ENCODE measurements around the gene CPM. TPM values are rescaled to one million over a fixed set of nuclear protein-coding genes. Genes with fewer than 3 reads are reported as not detected.
A peak's percentile ranks its signal among the peaks of the same experiment; 100 is the strongest.

The CPM gene
- polyA plus RNA-seq, 1 experiment, result 5.4 TPM

DNA sequence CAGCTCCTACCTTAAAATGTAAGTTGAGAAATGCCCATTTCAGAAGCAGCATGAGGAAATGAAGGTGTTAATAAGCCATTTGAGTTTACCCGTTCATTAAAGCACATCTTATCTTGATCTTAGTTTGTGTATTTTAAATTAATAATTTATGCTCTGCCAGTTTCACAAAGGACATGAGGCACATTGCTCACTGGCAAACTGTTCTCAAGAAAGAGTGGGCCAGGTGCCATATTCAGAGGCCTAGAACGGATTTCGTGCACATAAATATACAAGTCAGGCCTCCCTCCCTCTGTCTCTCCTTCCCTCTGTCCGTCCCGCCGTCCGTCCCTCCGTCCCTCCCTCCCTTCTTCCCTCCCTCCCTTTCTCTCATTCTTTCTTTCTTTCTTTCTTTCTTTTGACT, 29.5 kb downstream of the CPM start:
- Histone ChIP-seq H3K27ac (ENCODE audit: low read depth, low read length) (no peak overlapping the region), H3K27me3 (ENCODE audit: control insufficient read depth, insufficient read depth, low read length) (no peaks in the 10 kb centered on the region), H3K4me3 (ENCODE audit: low read depth, low read length) (no peak overlapping the region), H3K9me3 (ENCODE audit: control insufficient read depth, insufficient read depth, low read length) (no peaks in the 10 kb centered on the region)
- TF ChIP-seq, protein P1, sequence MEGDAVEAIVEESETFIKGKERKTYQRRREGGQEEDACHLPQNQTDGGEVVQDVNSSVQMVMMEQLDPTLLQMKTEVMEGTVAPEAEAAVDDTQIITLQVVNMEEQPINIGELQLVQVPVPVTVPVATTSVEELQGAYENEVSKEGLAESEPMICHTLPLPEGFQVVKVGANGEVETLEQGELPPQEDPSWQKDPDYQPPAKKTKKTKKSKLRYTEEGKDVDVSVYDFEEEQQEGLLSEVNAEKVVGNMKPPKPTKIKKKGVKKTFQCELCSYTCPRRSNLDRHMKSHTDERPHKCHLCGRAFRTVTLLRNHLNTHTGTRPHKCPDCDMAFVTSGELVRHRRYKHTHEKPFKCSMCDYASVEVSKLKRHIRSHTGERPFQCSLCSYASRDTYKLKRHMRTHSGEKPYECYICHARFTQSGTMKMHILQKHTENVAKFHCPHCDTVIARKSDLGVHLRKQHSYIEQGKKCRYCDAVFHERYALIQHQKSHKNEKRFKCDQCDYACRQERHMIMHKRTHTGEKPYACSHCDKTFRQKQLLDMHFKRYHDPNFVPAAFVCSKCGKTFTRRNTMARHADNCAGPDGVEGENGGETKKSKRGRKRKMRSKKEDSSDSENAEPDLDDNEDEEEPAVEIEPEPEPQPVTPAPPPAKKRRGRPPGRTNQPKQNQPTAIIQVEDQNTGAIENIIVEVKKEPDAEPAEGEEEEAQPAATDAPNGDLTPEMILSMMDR (IDR thresholded peaks at IDR 0.05; ENCODE audit: low read depth, low read length), result no peak
- POLR2A ChIA-PET, result no interaction called here
- CTCF ChIA-PET, result no interaction called here
- no peak for DNase-seq (ENCODE audit: low read depth, low spot score)

DNA sequence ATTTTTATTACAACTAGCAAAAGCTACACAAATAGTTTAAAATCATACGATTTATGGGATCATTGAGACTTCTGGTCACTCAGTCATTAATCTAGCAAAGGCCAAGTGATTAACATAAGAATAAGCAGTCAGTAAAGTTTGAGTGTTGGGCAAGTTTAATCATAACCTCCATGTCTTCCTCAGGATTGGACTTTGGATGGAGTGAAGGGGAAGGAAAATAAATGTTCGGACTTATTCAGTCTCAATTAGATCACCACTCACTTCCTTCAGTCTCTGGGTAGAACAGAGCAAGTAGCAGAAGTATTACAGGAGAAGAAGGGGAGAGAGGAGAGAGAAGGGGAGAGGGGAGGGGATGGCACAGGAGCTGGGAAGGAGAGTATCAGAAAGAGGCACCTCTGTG, 31.4 kb downstream of the CPM start:
- CTCF ChIA-PET, result interaction anchor here (0.9 kb wide), 1 partner anchor 255 kb away, joined by 3 read pairs; no protein-coding TSS in a partner anchor

DNA sequence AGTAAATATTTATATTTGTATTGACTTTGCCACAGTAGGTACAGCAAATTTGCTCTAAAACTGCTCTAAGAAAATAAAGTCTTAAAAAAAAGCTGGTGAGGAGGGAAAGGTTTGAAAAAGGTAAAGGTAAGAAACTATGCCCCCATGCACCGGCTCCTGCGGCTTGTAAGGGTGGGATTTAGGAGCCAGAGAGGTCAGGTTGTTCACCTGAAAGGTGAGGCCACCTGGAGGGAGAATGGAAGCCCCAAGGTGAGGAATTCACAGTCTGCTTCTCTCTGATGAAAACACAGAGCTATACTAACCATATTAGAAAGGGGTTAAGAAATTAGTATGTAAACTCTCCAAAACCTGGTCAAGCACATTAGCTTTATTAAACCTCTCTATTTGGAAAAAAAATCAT, 31.8 kb downstream of the CPM start:
- ChIA-PET CTCF (interaction anchor here (0.9 kb wide), 1 partner anchor 255 kb away, joined by 3 read pairs; no protein-coding TSS in a partner anchor), POLR2A (no interaction called here)
- TF ChIP-seq, protein P1 (IDR thresholded peaks at IDR 0.05; ENCODE audit: low read depth, low read length), result no peak
- no peak overlapping the region for H3K27ac ChIP-seq (ENCODE audit: low read depth, low read length)
- no peaks in the 10 kb centered on the region for H3K9me3 ChIP-seq (ENCODE audit: control insufficient read depth, insufficient read depth, low read length)
- H3K4me3 ChIP-seq (ENCODE audit: low read depth, low read length), result no peak overlapping the region
- H3K27me3 ChIP-seq (ENCODE audit: control insufficient read depth, insufficient read depth, low read length), result no peaks in the 10 kb centered on the region
- no peak for DNase-seq (ENCODE audit: low read depth, low spot score)

More for the DNA sequence above, 31.4 kb downstream of the CPM start:
- H3K4me3 ChIP-seq (ENCODE audit: low read depth, low read length), result no peak overlapping the region
- no peak overlapping the region for H3K27ac ChIP-seq (ENCODE audit: low read depth, low read length)
- POLR2A ChIA-PET, result no interaction called here
- no peaks in the 10 kb centered on the region for H3K27me3 ChIP-seq (ENCODE audit: control insufficient read depth, insufficient read depth, low read length)
- TF ChIP-seq, protein P1 (IDR thresholded peaks at IDR 0.05; ENCODE audit: low read depth, low read length), result no peak
- H3K9me3 ChIP-seq (ENCODE audit: control insufficient read depth, insufficient read depth, low read length), result no peaks in the 10 kb centered on the region
- no peak for DNase-seq (ENCODE audit: low read depth, low spot score)

DNA sequence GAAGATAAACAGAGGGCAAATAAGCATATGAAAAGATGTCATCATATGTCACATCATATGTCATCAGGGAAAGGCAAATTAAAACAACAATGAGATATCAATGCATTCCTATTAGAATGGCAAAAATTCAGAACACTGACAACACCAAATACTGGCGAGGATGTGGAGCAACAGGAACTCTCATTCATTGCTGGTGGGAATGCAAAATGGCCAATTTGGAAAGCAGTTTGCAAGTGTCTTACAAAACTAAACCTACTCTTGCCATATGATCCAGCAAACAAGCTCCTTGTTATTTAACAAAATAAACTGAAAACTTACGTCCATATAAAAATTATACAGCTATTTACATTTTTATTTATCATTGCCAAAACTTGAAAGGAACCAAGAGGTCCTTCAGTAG, 32.7 kb downstream of the CPM start:
- POLR2A ChIA-PET, result no interaction called here
- TF ChIP-seq, protein P1 (IDR thresholded peaks at IDR 0.05; ENCODE audit: low read depth, low read length), result no peak
- Histone ChIP-seq H3K27me3 (ENCODE audit: control insufficient read depth, insufficient read depth, low read length) (no peaks in the 10 kb centered on the region), H3K9me3 (ENCODE audit: control insufficient read depth, insufficient read depth, low read length) (no peaks in the 10 kb centered on the region), H3K4me3 (ENCODE audit: low read depth, low read length) (no peak overlapping the region), H3K27ac (ENCODE audit: low read depth, low read length) (no peak overlapping the region)
- no peak for DNase-seq (ENCODE audit: low read depth, low spot score)
- CTCF ChIA-PET, result interaction anchor here (1.0 to 1.5 kb wide), 3 partner anchors 26 to 256 kb away, joined by 3 to 5 read pairs (median 3); no protein-coding TSS in a partner anchor

DNA sequence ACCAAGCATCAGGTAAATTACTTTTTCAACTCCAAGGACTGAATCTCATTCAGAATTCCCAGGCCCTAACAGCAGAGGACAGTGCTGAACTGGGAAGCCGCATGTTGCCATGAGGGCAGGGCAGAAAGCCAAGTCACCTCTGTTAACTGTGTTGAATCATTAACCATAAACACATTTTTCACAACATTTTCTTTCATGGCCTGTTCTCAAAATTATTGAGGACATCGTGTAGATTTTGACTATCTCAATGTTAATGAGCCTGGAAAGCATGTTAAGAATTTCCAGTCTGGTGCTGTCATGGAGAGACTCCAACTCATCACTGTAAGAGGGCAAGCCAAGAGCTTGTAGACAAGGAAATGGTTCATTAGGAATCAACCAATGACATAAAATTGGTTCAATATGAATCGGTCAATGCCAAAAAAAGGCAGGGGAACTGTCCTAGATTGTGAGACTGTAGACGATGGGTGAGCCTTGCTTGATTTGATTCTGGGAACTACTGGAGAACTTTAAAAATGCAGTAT, 33.7 kb downstream of the CPM start:
- no peaks in the 10 kb centered on the region for H3K9me3 ChIP-seq (ENCODE audit: control insufficient read depth, insufficient read depth, low read length)
- POLR2A ChIA-PET, result no interaction called here
- H3K4me3 ChIP-seq (ENCODE audit: low read depth, low read length), result no peak overlapping the region
- TF ChIP-seq, protein P1 (IDR thresholded peaks at IDR 0.05; ENCODE audit: low read depth, low read length), result peak; percentile 43
- H3K27ac ChIP-seq (ENCODE audit: low read depth, low read length), result no peak overlapping the region
- DNase-seq (ENCODE audit: low read depth, low spot score), result no peak
- no peaks in the 10 kb centered on the region for H3K27me3 ChIP-seq (ENCODE audit: control insufficient read depth, insufficient read depth, low read length)
- CTCF ChIA-PET, result interaction anchor here (1.0 to 1.5 kb wide), 3 partner anchors 27 to 257 kb away, joined by 3 to 5 read pairs (median 3); no protein-coding TSS in a partner anchor
